Stimulated activated CD4-positive, alpha-beta T cell treated with anti-CD3 and anti-CD28 coated beads, Interleukin-1b, Interleukin-23, amount 100 ng/mL, for 1 hour (primary cell): ENCODE measurements around the gene PALM.
"Not testable (repeated sequence)": the region's sequence is repeated elsewhere in the genome, so short reads cannot be mapped to it uniquely, and the experiment has no call there.

Experiments used
- DNase-seq, 2 donors: peaks; one replicate each; pipeline ENCODE4 v3.0.0-alpha.2; 2020; ENCODE audit warnings: low read depth in 2 of 2

The PALM gene

GRCh38 chr19:679418-680286 lies 29.1 kb upstream of the PALM start:
- DNase-seq = no peak

DNA sequence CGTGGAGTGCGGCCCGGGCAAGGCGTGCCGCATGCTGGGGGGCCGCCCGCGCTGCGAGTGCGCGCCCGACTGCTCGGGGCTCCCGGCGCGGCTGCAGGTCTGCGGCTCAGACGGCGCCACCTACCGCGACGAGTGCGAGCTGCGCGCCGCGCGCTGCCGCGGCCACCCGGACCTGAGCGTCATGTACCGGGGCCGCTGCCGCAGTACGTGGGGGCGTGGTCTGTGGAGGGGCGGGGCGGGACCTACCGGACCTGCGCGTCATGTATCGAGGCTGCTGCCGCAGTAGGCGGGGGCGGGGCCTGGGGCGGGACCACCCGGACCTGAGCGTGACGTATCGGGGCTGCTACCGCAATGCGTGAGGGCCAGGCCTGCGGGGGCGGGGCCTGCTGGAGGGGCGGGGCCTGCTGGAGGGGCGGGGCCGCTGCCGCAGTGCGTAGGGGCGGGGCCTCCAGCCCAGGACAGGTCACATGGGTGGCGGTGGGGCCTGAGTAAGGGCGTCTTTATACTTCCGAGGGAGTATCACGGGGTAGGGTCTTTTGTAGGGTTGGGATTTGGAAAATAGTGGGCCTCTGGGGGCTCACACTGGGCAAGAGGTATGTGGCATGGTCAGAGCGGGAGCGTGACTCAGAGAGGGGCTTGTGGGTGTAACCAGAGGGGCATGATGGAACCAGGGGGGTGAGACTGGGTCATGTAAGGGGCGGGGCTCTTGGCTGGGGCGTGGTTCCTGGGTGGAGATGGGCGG lies 28.3 kb upstream of the PALM start:
- peak; percentile 100 for DNase-seq

GRCh38 chr19:681029-682019 lies 27.4 kb upstream of the PALM start:
- peak in 1 of 2 donors; percentile 82 for DNase-seq

GRCh38 chr19:682678-683320 lies 25.9 kb upstream of the PALM start:
- DNase-seq = no peak

DNA sequence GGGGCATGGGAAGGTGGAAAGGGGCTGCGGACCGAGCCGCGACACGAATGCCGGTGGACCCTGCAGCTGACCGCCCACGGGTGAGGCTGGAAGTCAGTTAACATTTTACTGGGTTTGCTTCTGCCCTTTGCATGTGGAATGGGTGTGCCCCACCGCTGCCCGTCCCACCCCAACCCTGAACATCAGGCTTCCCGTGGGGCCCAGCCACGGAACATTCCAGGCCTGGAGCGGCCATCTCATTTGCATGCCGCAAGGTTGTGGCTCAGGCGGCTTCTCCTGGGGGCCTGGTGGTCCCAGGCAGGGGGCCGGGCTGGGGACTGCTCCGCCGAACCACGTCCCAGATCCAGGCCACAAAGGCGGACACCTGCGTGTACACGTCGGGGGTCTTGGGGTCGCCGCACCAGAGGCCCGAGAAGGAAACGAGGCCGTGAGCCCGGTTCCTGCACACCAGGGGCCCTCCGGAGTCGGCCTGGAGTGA lies 23.2 kb upstream of the PALM start:
- no peak for DNase-seq

DNA sequence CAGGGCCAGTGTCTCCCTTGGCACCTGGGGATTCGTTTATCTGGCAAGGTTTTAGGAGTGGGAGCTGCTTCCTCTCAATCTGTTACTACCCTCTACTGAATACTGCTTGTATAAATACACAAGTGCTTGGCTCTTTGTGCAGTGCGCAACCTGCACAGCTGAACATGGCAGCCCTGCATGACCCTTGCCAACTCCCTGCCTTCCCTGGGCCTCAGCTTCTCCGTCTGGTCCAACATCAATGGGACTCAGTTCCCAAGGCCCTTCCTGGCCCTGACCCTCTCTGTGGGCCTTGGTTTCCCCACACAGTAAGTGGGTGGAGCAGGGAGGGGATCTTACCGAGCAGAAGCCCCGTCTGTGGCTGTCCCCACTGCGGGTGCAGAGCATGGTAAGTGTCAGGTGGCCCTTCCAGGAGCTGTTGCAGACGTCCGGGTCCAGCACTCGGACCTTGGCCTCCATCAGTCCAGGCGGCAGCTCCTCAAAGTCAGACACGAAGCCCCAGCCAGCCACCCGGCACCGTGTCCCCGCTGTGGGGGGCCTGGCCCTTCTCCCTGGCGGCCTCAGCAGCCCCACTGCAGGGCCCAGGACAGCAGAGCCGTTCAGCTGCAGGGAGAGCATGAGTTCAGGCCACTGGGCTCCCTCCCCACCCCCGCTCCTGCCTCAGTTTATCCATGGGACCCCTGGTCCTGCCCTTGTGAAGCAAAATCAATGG lies 22.0 kb upstream of the PALM start:
- no peak for DNase-seq

GRCh38 chr19:687569-688166 lies 21.1 kb upstream of the PALM start:
- no peak for DNase-seq

DNA sequence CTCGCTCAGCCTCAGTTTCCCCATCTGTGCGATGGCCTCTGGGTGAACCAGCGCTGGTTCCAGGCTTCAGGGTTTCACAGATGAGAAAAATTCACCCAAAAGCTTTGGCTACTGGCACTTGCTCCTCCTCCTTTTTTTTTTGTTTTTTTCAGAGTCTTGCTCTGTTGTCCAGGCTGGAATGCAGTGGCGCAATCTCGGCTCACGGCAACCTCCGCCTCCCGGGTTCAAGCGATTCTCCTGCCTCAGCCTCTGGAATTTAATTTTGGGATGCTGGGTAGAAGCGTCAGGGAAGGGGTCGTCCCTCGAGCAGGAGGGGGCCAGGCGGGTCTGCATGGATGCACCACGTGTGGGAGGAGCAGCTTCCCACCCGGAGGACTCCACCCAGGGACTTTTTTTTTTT lies 20.5 kb upstream of the PALM start:
- no peak for DNase-seq

GRCh38 chr19:688992-689391 lies 19.7 kb upstream of the PALM start:
- no peak for DNase-seq

DNA sequence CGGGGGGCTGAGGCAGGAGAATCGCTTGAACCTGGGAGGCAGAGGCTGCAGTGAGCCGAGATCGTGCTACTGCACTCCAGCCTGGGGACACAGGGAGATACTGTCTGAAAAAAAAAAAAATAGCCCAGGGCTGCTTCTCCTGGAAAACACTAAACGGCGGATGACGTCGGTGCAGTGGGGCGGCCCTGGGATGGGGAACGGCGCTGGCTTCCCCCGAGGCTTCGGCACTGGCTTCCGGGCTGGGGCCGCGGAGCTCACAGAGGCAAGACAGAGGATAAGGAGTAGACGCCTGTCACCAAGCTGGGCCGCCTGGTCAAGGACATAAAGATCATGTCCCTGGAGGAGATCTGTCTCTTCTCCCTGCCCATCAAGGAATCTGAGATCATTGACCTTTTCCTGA lies 18.5 kb upstream of the PALM start:
- DNase-seq = no peak

DNA sequence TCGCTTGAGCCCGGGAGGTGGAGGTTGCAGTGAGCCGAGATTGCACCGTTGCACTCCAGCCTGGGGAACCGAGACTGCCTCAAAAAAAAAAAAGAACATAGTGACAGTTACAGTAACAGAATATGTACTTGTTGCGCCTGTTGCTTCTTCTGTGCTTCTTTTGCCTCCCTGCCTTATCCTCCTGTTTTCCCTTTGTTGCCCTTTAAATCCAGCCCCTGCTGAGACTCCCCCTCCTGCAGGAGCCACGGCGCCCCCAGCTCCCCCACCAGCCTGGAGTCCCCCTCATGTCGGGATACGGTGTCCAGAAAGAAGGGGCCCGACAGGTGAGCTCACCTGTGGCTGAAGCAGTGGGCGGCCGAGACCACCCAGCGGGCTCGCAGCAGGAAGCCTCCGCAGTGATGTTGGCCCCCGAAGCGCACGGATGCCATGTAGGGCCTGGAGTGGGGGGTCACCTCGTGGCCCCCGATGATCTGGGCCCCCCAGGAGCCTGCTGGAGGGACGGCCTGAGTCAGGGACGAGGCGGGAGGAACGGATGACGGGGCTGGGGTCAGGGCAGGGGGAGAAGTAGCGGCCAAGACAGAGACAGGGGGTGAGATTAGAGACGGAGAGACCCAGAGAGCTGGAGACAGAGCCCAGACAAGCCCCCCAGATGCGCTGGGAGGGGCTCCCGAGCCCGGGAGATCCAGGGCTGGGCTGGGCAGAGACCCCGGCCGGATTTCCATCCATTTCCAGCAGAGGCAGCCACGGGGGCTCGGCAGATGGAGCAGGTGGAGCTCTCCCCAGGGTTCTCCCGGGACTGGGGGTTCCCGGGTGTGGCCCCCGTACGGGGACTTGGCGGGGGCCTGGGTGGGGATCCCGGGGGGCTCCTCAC lies 14.0 kb upstream of the PALM start:
- DNase-seq = no peak

DNA sequence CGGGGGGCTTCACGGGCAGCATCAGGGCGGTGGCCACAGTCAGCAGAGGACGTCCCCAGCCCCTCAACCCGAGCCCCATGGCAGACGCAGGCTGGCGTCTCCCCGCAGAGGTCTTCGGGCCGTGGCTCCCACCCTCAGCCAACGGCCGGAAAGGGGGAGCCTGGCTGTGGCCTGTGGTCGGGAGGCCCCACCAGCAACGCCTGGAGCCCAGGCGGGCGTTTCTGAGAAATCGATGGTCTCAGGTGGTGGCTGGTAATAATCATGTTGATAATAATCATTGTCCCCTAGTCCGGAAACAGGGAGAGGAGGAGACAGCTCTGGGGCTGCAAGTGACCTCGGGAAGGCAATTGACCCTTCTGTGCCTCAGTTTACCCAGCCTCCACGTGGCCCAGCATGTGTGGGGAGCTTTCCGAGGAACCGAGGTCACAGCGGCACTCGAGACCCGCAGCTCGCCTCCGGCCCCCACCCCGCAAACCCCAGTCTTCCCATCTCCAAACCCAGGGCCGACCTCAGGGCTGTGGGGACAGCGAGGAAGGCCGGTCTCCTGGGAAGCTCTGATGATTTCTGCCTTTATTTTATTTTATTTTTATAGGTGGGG lies 13.3 kb upstream of the PALM start, which contains the start of gene PRSS57:
TSS of gene PRSS57 (minus strand) at position 101 of the 598 bp plus-strand sequence. CDS start at position 79, 22 bp downstream.
- no peak for DNase-seq

DNA sequence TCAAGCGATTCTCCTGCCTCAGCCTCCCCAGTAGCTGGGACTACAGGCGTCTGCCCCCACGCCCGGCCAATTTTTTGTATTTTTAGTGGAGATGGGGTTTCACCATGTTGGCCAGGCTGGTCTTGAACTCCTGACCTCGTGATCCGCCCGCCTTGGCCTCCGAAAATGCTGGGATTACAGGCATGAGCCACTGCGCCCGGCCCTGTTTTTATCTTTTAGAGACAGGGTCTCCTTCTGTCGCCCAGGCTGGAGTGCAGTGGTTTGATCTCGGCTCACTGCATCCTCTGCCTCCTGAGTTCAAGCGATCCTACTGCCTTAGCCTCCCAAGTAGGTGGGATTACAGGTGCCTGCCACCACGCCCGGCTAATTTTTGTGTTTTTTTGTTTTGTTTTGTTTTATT lies 10.2 kb upstream of the PALM start:
- not testable (repeated sequence) for DNase-seq

- not testable (repeated sequence) for DNase-seq
Observed at GRCh38 chr19:699885-700284, 8.8 kb upstream of the PALM start.

- not testable (repeated sequence) for DNase-seq
Observed at GRCh38 chr19:702847-703246, 5.9 kb upstream of the PALM start.

GRCh38 chr19:703329-703650 lies 5.4 kb upstream of the PALM start:
- no peak for DNase-seq

DNA sequence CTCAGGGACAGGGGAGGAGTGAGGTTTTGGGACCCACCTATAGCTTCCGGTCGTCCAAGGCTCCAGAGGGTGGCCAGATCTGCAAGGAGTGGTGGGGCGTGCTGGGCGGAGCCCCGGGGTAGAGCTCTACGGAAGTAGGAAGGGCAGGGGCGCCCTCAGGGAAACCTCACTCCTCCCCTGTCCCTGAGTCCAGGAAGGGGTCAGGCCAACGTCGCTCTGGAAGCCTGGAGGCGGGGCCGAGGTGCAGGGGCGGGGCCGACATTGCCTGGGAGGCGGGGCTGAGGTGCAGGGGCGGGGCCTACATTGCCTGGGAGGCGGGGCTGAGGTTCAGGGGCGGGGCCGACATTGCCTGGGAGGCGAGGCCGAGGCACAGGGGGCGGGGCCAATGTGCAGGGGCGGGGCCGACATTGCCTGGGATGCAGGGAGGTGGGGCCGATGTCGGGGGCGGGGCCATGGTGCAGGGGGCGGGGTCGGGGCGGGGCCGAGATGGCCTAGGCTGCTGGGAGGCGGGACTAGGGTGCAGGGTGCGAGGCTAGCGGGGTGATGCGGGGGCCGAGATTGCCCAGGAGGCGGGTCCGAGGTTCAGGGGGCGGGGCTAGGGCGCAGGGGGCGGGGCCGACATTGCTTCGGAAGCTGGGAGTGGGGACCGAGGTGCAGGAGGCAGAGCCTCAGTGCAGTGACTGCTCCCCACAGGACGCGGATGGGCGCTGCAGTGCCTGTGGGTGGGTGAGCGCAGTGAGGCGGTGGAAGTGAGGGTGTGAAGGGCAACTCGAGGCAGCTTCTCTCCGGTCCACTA lies 4.9 kb upstream of the PALM start:
- DNase-seq = peak; percentile 20 to 41

GRCh38 chr19:704447-704741 lies 4.3 kb upstream of the PALM start:
- DNase-seq = no peak
